Gastrocnemius medialis (tissue), 4 donors: ENCODE measurements around the gene PM20D2. TPM values are rescaled to one million over a fixed set of nuclear protein-coding genes. Genes with fewer than 3 reads are reported as not detected.

Source experiments
- ATAC-seq, 2 donors: fragments of 150-250 bp; one replicate each; pipeline ENCODE4 v1.9.1; 2016
- DNase-seq, 2 donors: peaks; one replicate each; pipeline ENCODE4 v3.0.0-alpha.2; 2019
- H3K27ac ChIP-seq, 4 donors: fragments of 200-600 bp; sonication (generic); 1 replicate in 1 of 4; 2 replicates in 3 of 4; pipeline ENCODE4 v1.5.1; 2016 to 2018; ENCODE audit warnings: mild to moderate bottlenecking in 2 of 4, moderate library complexity in 1 of 4
- H3K27me3 ChIP-seq, 3 donors: fragments of 200-600 bp; sonication (generic) in 2 of 3; 1 replicate in 1 of 3; 2 replicates in 2 of 3; pipeline versions ENCODE4 v1.5.1 to v1.6.0; 2016 to 2019; ENCODE audit warnings: mild to moderate bottlenecking in 1 of 3, moderate library complexity in 1 of 3
- H3K36me3 ChIP-seq, 2 donors: fragments of 200-600 bp; sonication (generic) in 1 of 2; one replicate each; pipeline ENCODE4 v1.5.1; 2017 to 2018
- H3K4me1 ChIP-seq, 2 donors: fragments of 200-600 bp; sonication (generic) in 1 of 2; one replicate each; pipeline ENCODE4 v1.5.1; 2016 to 2017; ENCODE audit warnings: mild to moderate bottlenecking in 2 of 2
- H3K4me3 ChIP-seq, 4 donors: fragments of 200-600 bp; sonication (generic) in 3 of 4; 1 replicate in 1 of 4; 2 replicates in 3 of 4; pipeline ENCODE4 v1.5.1; 2016 to 2019; ENCODE audit warnings: mild to moderate bottlenecking in 2 of 4
- H3K9me3 ChIP-seq, 3 donors: fragments of 200-600 bp; sonication (generic) in 2 of 3; 1 replicate in 1 of 3; 2 replicates in 2 of 3; pipeline ENCODE4 v1.5.1; 2016 to 2019
- POLR2A ChIP-seq, 2 donors: fragments of 450-650 bp; IDR thresholded peaks; one replicate each; pipeline ENCODE4 v1.6.1; 2017; ENCODE audit warnings: antibody characterized with exemption in 2 of 2, mild to moderate bottlenecking in 2 of 2, moderate library complexity in 2 of 2
- in situ Hi-C, 4 donors: fragments of 200-750 bp; cut with MboI; loops; one replicate each; pipeline versions ENCODE4 v1.15.0 to v1.8.0; 2017; ENCODE audit warnings: low sequenced_read_pairs in 4 of 4
- intact Hi-C: fragments of 100-400 bp; cut with DNase I; formaldehyde crosslinking; loops from one replicate; pipeline ENCODE4 v1.15.1; 2023; ENCODE audit warnings: low total_unique reads
- total RNA-seq, 4 donors: library from RNA; depleted of rRNA; stranded (reverse); fragments of >200 nt; gene quantifications; one replicate each; pipeline versions ENCODE4 v1.1.0 to v1.2.3, GENCODE V29; 2016
- TF ChIP-seq, protein P1 (sequence below), 5 experiments: fragments of 450-650 bp in 3 of 5; fragments of 200-600 bp in 2 of 5; sonication (generic) in 2 of 5; IDR thresholded peaks in 4 of 5; conservative IDR thresholded peaks in 1 of 5; 1 replicate in 4 of 5; 2 replicates in 1 of 5; pipeline ENCODE4 v1.5.1; 2016 to 2019; ENCODE audit warnings: antibody characterized with exemption in 5 of 5, mild to moderate bottlenecking in 3 of 5, moderate library complexity in 3 of 5

Gene PM20D2, protein sequence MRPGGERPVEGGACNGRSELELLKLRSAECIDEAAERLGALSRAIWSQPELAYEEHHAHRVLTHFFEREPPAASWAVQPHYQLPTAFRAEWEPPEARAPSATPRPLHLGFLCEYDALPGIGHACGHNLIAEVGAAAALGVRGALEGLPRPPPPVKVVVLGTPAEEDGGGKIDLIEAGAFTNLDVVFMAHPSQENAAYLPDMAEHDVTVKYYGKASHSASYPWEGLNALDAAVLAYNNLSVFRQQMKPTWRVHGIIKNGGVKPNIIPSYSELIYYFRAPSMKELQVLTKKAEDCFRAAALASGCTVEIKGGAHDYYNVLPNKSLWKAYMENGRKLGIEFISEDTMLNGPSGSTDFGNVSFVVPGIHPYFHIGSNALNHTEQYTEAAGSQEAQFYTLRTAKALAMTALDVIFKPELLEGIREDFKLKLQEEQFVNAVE
- 10 to 100 TPM; 18.1 to 54.6 (median 26.3) TPM for total RNA-seq

- TF ChIP-seq, protein P1, sequence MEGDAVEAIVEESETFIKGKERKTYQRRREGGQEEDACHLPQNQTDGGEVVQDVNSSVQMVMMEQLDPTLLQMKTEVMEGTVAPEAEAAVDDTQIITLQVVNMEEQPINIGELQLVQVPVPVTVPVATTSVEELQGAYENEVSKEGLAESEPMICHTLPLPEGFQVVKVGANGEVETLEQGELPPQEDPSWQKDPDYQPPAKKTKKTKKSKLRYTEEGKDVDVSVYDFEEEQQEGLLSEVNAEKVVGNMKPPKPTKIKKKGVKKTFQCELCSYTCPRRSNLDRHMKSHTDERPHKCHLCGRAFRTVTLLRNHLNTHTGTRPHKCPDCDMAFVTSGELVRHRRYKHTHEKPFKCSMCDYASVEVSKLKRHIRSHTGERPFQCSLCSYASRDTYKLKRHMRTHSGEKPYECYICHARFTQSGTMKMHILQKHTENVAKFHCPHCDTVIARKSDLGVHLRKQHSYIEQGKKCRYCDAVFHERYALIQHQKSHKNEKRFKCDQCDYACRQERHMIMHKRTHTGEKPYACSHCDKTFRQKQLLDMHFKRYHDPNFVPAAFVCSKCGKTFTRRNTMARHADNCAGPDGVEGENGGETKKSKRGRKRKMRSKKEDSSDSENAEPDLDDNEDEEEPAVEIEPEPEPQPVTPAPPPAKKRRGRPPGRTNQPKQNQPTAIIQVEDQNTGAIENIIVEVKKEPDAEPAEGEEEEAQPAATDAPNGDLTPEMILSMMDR (IDR thresholded peaks at IDR 0.05 in 4 of 5, conservative IDR thresholded peaks at IDR 0.05 in 1 of 5): no peak
- TF ChIP-seq POLR2A (IDR thresholded peaks at IDR 0.05): peak; percentile 85 to 88
- peak within 1 kb of the TSS; percentile 74 to 90 (median 82) for H3K4me3 ChIP-seq
- ATAC-seq (peak; percentile 67 to 71), DNase-seq (peak; percentile 54 to 75)
- peaks cover 0 to under 1% of the 10 kb centered on the region in 2 donors for H3K36me3 ChIP-seq
- H3K4me1 ChIP-seq: peaks cover 23 to 24% of the 10 kb centered on the region in 2 donors
- in situ Hi-C loops: no loop called here
- no peaks in the 10 kb centered on the region for H3K27me3 ChIP-seq
- intact Hi-C loops: loop anchor here (1.0 to 10.0 kb wide), 4 partner anchors 19 to 209 kb away; partner anchors contain the start of gene UBE2J1
- H3K27ac ChIP-seq: peak within 1 kb of the TSS; percentile 94 to 99 (median 98)
- H3K9me3 ChIP-seq: no peaks in the 10 kb centered on the region
These were observed at the start of gene PM20D2 for GRCh38 chr6:89145956-89146717. Gene PM20D2, plus strand, starts transcription at chr6:89146055. Its CDS starts 90 bp downstream, at chr6:89146145.

DNA sequence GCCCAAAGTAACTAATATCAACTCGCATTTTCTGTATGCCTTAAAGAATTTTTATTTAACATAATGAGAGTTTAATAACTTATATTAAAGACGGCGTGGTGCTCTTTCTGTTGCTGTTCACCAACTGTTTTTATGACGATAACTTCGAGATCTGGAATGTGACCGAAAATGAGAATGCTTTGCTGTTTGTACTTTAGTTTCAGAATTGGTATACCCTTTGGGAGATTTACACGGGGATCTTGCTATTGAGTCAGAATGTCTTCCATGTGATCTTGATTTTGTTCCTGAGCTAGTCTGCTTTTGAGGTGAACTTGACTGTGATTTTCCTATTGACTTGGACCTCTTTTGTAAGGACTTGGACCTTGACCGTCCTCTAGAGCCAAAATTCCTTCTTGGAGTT is 47.4 kb upstream of the PM20D2 start:
- no peaks in the 10 kb centered on the region for H3K36me3 ChIP-seq
- H3K4me1 ChIP-seq: no peaks in the 10 kb centered on the region
- TF ChIP-seq, protein P1 (IDR thresholded peaks at IDR 0.05 in 4 of 5, conservative IDR thresholded peaks at IDR 0.05 in 1 of 5): no peak
- no peak for TF ChIP-seq POLR2A (IDR thresholded peaks at IDR 0.05)
- no peaks in the 10 kb centered on the region for H3K27me3 ChIP-seq
- H3K9me3 ChIP-seq: no peaks in the 10 kb centered on the region
- ATAC-seq (no peak), DNase-seq (no peak)
- intact Hi-C loops (no loop called here), in situ Hi-C loops (loop anchor here in 1 of 4 donors (10.0 to 25.0 kb wide), 2 partner anchors 114 to 264 kb away; partner anchors contain the start of gene UBE2J1)
- H3K27ac ChIP-seq: no peak overlapping the region
- no peak overlapping the region for H3K4me3 ChIP-seq

GRCh38 chr6:89100114-89100513 is 45.7 kb upstream of the PM20D2 start:
- no peak overlapping the region for H3K4me3 ChIP-seq
- no peak for TF ChIP-seq POLR2A (IDR thresholded peaks at IDR 0.05)
- TF ChIP-seq, protein P1 (IDR thresholded peaks at IDR 0.05 in 4 of 5, conservative IDR thresholded peaks at IDR 0.05 in 1 of 5): no peak
- no peaks in the 10 kb centered on the region for H3K27me3 ChIP-seq
- in situ Hi-C loops: no loop called here
- no peak overlapping the region for H3K27ac ChIP-seq
- H3K9me3 ChIP-seq: no peaks in the 10 kb centered on the region
- DNase-seq (no peak), ATAC-seq (no peak)
- intact Hi-C loops: no loop called here
- H3K4me1 ChIP-seq: no peaks in the 10 kb centered on the region
- H3K36me3 ChIP-seq: no peaks in the 10 kb centered on the region

DNA sequence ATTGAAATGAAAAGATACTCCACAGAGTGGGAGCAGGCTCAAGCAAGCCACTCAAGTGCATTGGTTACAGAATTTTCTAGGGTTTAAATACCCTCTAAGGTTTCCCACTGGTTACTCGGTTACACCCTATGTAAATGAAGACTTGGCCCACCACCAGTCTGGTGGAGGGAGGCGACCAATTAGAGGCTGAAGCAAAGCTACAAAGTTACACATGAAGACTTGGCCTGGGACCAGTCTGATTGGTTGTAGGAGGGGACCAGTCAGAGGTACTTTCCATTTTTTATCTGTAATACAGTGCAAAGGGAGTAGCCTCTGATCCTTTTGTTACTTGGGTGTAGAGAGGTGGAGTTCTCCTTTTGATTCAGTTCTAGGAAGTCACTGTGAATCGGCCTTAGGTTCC is 35.6 kb upstream of the PM20D2 start:
- in situ Hi-C loops (loop anchor here in 1 of 4 donors (10.0 kb wide), 1 partner anchor 125 kb away; no protein-coding TSS in a partner anchor), intact Hi-C loops (no loop called here)
- Histone ChIP-seq H3K27ac (no peak overlapping the region), H3K4me3 (no peak overlapping the region), H3K4me1 (no peaks in the 10 kb centered on the region), H3K36me3 (no peaks in the 10 kb centered on the region), H3K9me3 (no peaks in the 10 kb centered on the region), H3K27me3 (no peaks in the 10 kb centered on the region)
- no peak for DNase-seq
- TF ChIP-seq, protein P1 (IDR thresholded peaks at IDR 0.05 in 4 of 5, conservative IDR thresholded peaks at IDR 0.05 in 1 of 5): no peak
- TF ChIP-seq POLR2A (IDR thresholded peaks at IDR 0.05): no peak
- ATAC-seq: no peak
